ENCODE results near the gene CNGA4. TPM values are rescaled to one million over a fixed set of nuclear protein-coding genes. Genes with fewer than 3 reads are reported as not detected.

CNGA4 gene
- total RNA-seq, 4 donors from 2014 or later, result 0.14 TPM; not detected in 3

GRCh38 chr11:6251120-6251733 is 12.3 kb downstream of the CNGA4 start:
- TF ChIP-seq CTCF (IDR thresholded peaks at IDR 0.05), result peak; percentile 79 to 97 (median 90)
- no peak for TF ChIP-seq POLR2AphosphoS5 (IDR thresholded peaks at IDR 0.05)
- in situ Hi-C loops (cut with MboI; ENCODE audit: low pct_ligation_motif_present in 1 of 4, low pct_unique_long_range_greater_than_20kb in 1 of 4, low sequenced_read_pairs in 3 of 4), result no loop called here
- Histone ChIP-seq H3K27ac (peak overlapping the region; percentile 36 to 71 (median 46)), H3K4me1 (peaks cover 4 to 9% (median 6%) of the 10 kb centered on the region in 4 donors), H3K4me3 (no peak overlapping the region), H3K9me3 (no peaks in the 10 kb centered on the region), H3K27me3 (peaks cover 8% of the 10 kb centered on the region), H3K36me3 (no peaks in the 10 kb centered on the region)
- 48 to 54% methylated on average over 3 to 6 of the region's 6 CpGs for WGBS, 2 donors (ENCODE audit: low coverage in 1 of 2)
- intact Hi-C loops (cut with DNase I; ENCODE audit: low total_unique reads), result loop anchor here (5.0 kb wide), 1 partner anchor 101 kb away; no protein-coding TSS in a partner anchor
- DNase-seq, result peak; percentile 82

GRCh38 chr11:6251990-6252473 is 13.1 kb downstream of the CNGA4 start:
- 47 to 50% methylated on average over 1 to 6 of the region's 6 CpGs for WGBS, 2 donors (ENCODE audit: low coverage in 1 of 2)
- no peaks in the 10 kb centered on the region for H3K36me3 ChIP-seq
- intact Hi-C loops (cut with DNase I; ENCODE audit: low total_unique reads), result loop anchor here (5.0 kb wide), 1 partner anchor 100 kb away; no protein-coding TSS in a partner anchor

DNA sequence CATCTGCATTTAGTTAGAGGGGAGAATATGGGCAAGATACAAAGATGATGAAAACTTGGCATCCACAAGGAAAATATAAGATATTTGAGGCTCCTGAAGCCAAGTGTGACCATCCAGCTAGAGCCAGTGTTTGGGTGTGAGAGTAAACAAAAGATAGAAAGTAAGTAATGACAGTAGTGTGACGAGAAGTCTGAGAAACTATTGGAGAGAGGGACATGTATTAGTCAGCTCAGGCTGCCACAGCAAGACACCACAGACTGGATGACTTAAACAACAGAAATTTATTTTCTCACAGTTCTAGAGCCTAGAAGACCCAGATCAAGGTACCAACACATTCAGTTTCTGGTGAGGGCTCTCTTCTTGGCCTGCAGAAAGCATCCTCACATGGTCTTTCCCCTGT is 14.3 kb downstream of the CNGA4 start:
- Histone ChIP-seq H3K4me1 (peaks cover 4 to 9% (median 6%) of the 10 kb centered on the region in 4 donors), H3K9me3 (no peaks in the 10 kb centered on the region), H3K27ac (no peak overlapping the region), H3K4me3 (no peak overlapping the region), H3K27me3 (peaks cover 27% of the 10 kb centered on the region), H3K36me3 (no peaks in the 10 kb centered on the region)
- 60 to 62% methylated on average over 1 of the region's 1 CpG for WGBS, 2 donors (ENCODE audit: low coverage in 1 of 2)
- in situ Hi-C loops (cut with MboI; ENCODE audit: low pct_ligation_motif_present in 1 of 4, low pct_unique_long_range_greater_than_20kb in 1 of 4, low sequenced_read_pairs in 3 of 4) (no loop called here), intact Hi-C loops (cut with DNase I; ENCODE audit: low total_unique reads) (loop anchor here (5.0 kb wide), 1 partner anchor 99 kb away; no protein-coding TSS in a partner anchor)
- TF ChIP-seq POLR2A (IDR thresholded peaks at IDR 0.05), result no peak
- no peak for TF ChIP-seq EP300 (IDR thresholded peaks at IDR 0.05; ENCODE audit: low read depth)
- TF ChIP-seq CTCF (IDR thresholded peaks at IDR 0.05), result no peak
- TF ChIP-seq POLR2AphosphoS5 (IDR thresholded peaks at IDR 0.05), result no peak
- no peak for DNase-seq

More at GRCh38 chr11:6251990-6252473, 13.1 kb downstream of the CNGA4 start:
- Histone ChIP-seq H3K27me3 (peaks cover 16% of the 10 kb centered on the region), H3K9me3 (no peaks in the 10 kb centered on the region), H3K4me3 (no peak overlapping the region), H3K27ac (peak overlapping the region; percentile 36 to 71 (median 46)), H3K4me1 (peaks cover 4 to 9% (median 6%) of the 10 kb centered on the region in 4 donors)
- TF ChIP-seq POLR2AphosphoS5 (IDR thresholded peaks at IDR 0.05) (no peak), EP300 (IDR thresholded peaks at IDR 0.05; ENCODE audit: low read depth) (no peak), CTCF (IDR thresholded peaks at IDR 0.05) (no peak), POLR2A (IDR thresholded peaks at IDR 0.05) (no peak)
- DNase-seq, result peak; percentile 29
- in situ Hi-C loops (cut with MboI; ENCODE audit: low pct_ligation_motif_present in 1 of 4, low pct_unique_long_range_greater_than_20kb in 1 of 4, low sequenced_read_pairs in 3 of 4), result no loop called here

- Histone ChIP-seq H3K27ac (no peak overlapping the region), H3K27me3 (peaks cover 62% of the 10 kb centered on the region), H3K4me1 (peaks cover 5 to 18% (median 16%) of the 10 kb centered on the region in 4 donors), H3K4me3 (no peak overlapping the region), H3K36me3 (no peaks in the 10 kb centered on the region), H3K9me3 (no peaks in the 10 kb centered on the region)
- TF ChIP-seq POLR2A (IDR thresholded peaks at IDR 0.05), result no peak
- no peak for TF ChIP-seq CTCF (IDR thresholded peaks at IDR 0.05)
- no peak for TF ChIP-seq POLR2AphosphoS5 (IDR thresholded peaks at IDR 0.05)
- no peak for TF ChIP-seq EP300 (IDR thresholded peaks at IDR 0.05; ENCODE audit: low read depth)
- 79 to 83% methylated on average over 2 to 3 of the region's 3 CpGs for WGBS, 2 donors (ENCODE audit: low coverage in 1 of 2)
- in situ Hi-C loops (cut with MboI; ENCODE audit: low pct_ligation_motif_present in 1 of 4, low pct_unique_long_range_greater_than_20kb in 1 of 4, low sequenced_read_pairs in 3 of 4) (no loop called here), intact Hi-C loops (cut with DNase I; ENCODE audit: low total_unique reads) (no loop called here)
- no peak for DNase-seq
Observed at GRCh38 chr11:6258141-6258540, 19.3 kb downstream of the CNGA4 start.

Measured in transverse colon (tissue), 4 donors.